CD4-positive, alpha-beta T cell (primary cell): ENCODE results near the gene XYLT2. TPM values are rescaled to one million over a fixed set of nuclear protein-coding genes. Genes with fewer than 3 reads are reported as not detected.
A peak's percentile ranks its signal among the peaks of the same experiment; 100 is the strongest.

Experiments
- ATAC-seq: fragments of 200-7000 bp; cut with Tn5 transposase; one replicate; pipeline ENCODE4 v1.10.0; 2022; ENCODE audit warnings: mild to moderate bottlenecking; ENCODE audit not compliant: poor library complexity
- CTCF ChIA-PET: fragments of 350-600 bp; sonication (Branson Sonifier 250); formaldehyde crosslinking; loops from one replicate; lab custom pipeline; 2021; ENCODE audit warnings: antibody characterized with exemption, inconsistent platforms; lab: Charles Lee
- POLR2A ChIA-PET: fragments of 350-600 bp; sonication (Branson Sonifier 250); formaldehyde crosslinking; loops from one replicate; lab custom pipeline; 2021; ENCODE audit warnings: antibody characterized with exemption, inconsistent platforms; lab: Charles Lee
- DNase-seq, 14 experiments: peaks; one replicate each; pipeline ENCODE4 v3.0.0-alpha.2; 2013 to 2020; ENCODE audit warnings: mixed read lengths in 2 of 14
- H3K27ac ChIP-seq, 2 donors: one replicate each; pipeline versions ENCODE4 v1.5.1 to v1.7.0; 2013; ENCODE audit warnings: low read length in 2 of 2, low read depth in 1 of 2, mild to moderate bottlenecking in 1 of 2
- H3K27me3 ChIP-seq, 2 experiments: 1 replicate in 1 of 2; 2 replicates in 1 of 2; pipeline versions ENCODE4 v1.6.1 to v1.7.0; 2013; ENCODE audit warnings: low read length in 2 of 2, control low read depth in 1 of 2, mild to moderate bottlenecking in 1 of 2, moderate library complexity in 1 of 2; ENCODE audit not compliant: insufficient read depth in 2 of 2, control insufficient read depth in 1 of 2
- H3K36me3 ChIP-seq: one replicate; pipeline ENCODE4 v1.6.1; 2013; ENCODE audit warnings: low read length, control low read depth; ENCODE audit not compliant: insufficient read depth
- H3K4me1 ChIP-seq: one replicate; pipeline ENCODE4 v1.6.1; 2013; ENCODE audit warnings: low read length, control low read depth; ENCODE audit not compliant: insufficient read depth
- H3K4me3 ChIP-seq: one replicate; pipeline ENCODE4 v1.5.1; 2013; ENCODE audit warnings: mild to moderate bottlenecking, low read length, moderate library complexity
- H3K9me3 ChIP-seq, 2 experiments: 1 replicate in 1 of 2; 2 replicates in 1 of 2; pipeline versions ENCODE4 v1.6.1 to v1.7.0; 2013; ENCODE audit warnings: low read length in 2 of 2, mild to moderate bottlenecking in 2 of 2, control low read depth in 1 of 2, moderate library complexity in 1 of 2; ENCODE audit not compliant: control insufficient read depth in 1 of 2, insufficient read depth in 1 of 2
- H3K27ac Mint-ChIP-seq: one replicate; pipeline ENCODE4 v1.8.0; 2020; ENCODE audit warnings: mixed read lengths
- H3K27me3 Mint-ChIP-seq: one replicate; pipeline ENCODE4 v1.8.0; 2021; ENCODE audit warnings: mixed read lengths
- H3K36me3 Mint-ChIP-seq: one replicate; pipeline ENCODE4 v1.8.0; 2021; ENCODE audit warnings: low read depth, mixed read lengths
- H3K4me1 Mint-ChIP-seq: one replicate; pipeline ENCODE4 v1.8.0; 2021; ENCODE audit warnings: low read depth, mixed read lengths
- H3K4me3 Mint-ChIP-seq: one replicate; pipeline ENCODE4 v1.8.0; 2020; ENCODE audit warnings: mild to moderate bottlenecking, mixed read lengths
- H3K9me3 Mint-ChIP-seq: one replicate; pipeline ENCODE4 v1.8.0; 2020; ENCODE audit warnings: mixed read lengths
- CTCF ChIP-seq: fragments of 200-600 bp; IDR thresholded peaks from one replicate; pipeline ENCODE4 v1.8.0; 2022; ENCODE audit warnings: antibody characterized with exemption, mild to moderate bottlenecking
- intact Hi-C, 2 experiments: fragments of 100-400 bp; cut with DNase I in 1 of 2; cut with micrococcal nuclease in 1 of 2; formaldehyde crosslinking; loops; one replicate each; pipeline versions ENCODE4 v1.15.1 to v1.9.0; 2023 to 2025; cut with DNase I, micrococcal nuclease
- total RNA-seq, 174 experiments: library from RNA in 2 of 174; stranded (reverse) in 2 of 174; gene quantifications; one replicate each; pipeline ENCODE4 v1.2.3 and lab custom pipeline; 2021 to 2026

XYLT2 gene
- total RNA-seq, 2 experiments from 2014 or later: 11.0 to 12.2 TPM

GRCh38 chr17:50349243-50349600 lies 3.3 kb downstream of the XYLT2 start:
- Histone ChIP-seq H3K36me3 (peaks cover 6% of the 10 kb centered on the region), H3K27ac (no peak overlapping the region), H3K27me3 (no peaks in the 10 kb centered on the region), H3K4me1 (peaks cover 28% of the 10 kb centered on the region), H3K9me3 (no peaks in the 10 kb centered on the region), H3K4me3 (no peak overlapping the region)
- no peak for TF ChIP-seq CTCF
- intact Hi-C loops: no loop called here
- POLR2A ChIA-PET: interaction anchor here (1.0 kb wide), 1 partner anchor 24 kb away, joined by 3 read pairs; the partner anchor contains the start of genes EME1 and MRPL27
- peaks cover 25% of the 10 kb centered on the region for H3K36me3 Mint-ChIP-seq
- no peak overlapping the region for H3K27ac Mint-ChIP-seq
- CTCF ChIA-PET: interaction anchor here (1.0 to 2.0 kb wide), 2 partner anchors 12 to 48 kb away, joined by 3 to 6 read pairs; partner anchors contain the start of gene LRRC59
- peak overlapping the region; percentile 69 for H3K4me3 Mint-ChIP-seq
- DNase-seq (no peak), ATAC-seq (no peak)
- H3K9me3 Mint-ChIP-seq: no peaks in the 10 kb centered on the region
- H3K4me1 Mint-ChIP-seq: peaks cover 44% of the 10 kb centered on the region
- no peaks in the 10 kb centered on the region for H3K27me3 Mint-ChIP-seq

- ChIA-PET POLR2A (no interaction called here), CTCF (no interaction called here)
- H3K9me3 ChIP-seq: no peaks in the 10 kb centered on the region
- H3K27me3 Mint-ChIP-seq: no peaks in the 10 kb centered on the region
- DNase-seq (no peak), ATAC-seq (no peak)
- H3K9me3 Mint-ChIP-seq: no peaks in the 10 kb centered on the region
- peaks cover 18% of the 10 kb centered on the region for H3K36me3 ChIP-seq
- peak overlapping the region; percentile 31 for H3K4me3 Mint-ChIP-seq
- no peak overlapping the region for H3K27ac ChIP-seq
- intact Hi-C loops: no loop called here
- no peaks in the 10 kb centered on the region for H3K27me3 ChIP-seq
- peaks cover 36% of the 10 kb centered on the region for H3K4me1 Mint-ChIP-seq
- peaks cover 38% of the 10 kb centered on the region for H3K36me3 Mint-ChIP-seq
- H3K27ac Mint-ChIP-seq: peak overlapping the region; percentile 39
- peaks cover 18% of the 10 kb centered on the region for H3K4me1 ChIP-seq
- H3K4me3 ChIP-seq: no peak overlapping the region
- TF ChIP-seq CTCF: no peak
These were observed 4.8 kb downstream of the XYLT2 start for GRCh38 chr17:50350733-50351132.

- Histone ChIP-seq H3K36me3 (peaks cover 33% of the 10 kb centered on the region), H3K27ac (no peak overlapping the region), H3K4me1 (peaks cover 10% of the 10 kb centered on the region), H3K27me3 (no peaks in the 10 kb centered on the region), H3K9me3 (no peaks in the 10 kb centered on the region), H3K4me3 (no peak overlapping the region)
- H3K27me3 Mint-ChIP-seq: no peaks in the 10 kb centered on the region
- no peak for ATAC-seq
- no peak overlapping the region for H3K4me3 Mint-ChIP-seq
- POLR2A ChIA-PET: interaction anchor here (0.9 kb wide), 1 partner anchor 10 kb away, joined by 3 read pairs; no protein-coding TSS in a partner anchor
- H3K27ac Mint-ChIP-seq: no peak overlapping the region
- H3K36me3 Mint-ChIP-seq: peaks cover 49% of the 10 kb centered on the region
- TF ChIP-seq CTCF: no peak
- no peaks in the 10 kb centered on the region for H3K9me3 Mint-ChIP-seq
- peaks cover 28% of the 10 kb centered on the region for H3K4me1 Mint-ChIP-seq
- CTCF ChIA-PET: interaction anchor here (1.3 kb wide), 1 partner anchor 10 kb away, joined by 4 read pairs; no protein-coding TSS in a partner anchor
- intact Hi-C loops: no loop called here
- peak in 1 of 14 experiments; percentile 7 for DNase-seq
These were observed 6.3 kb downstream of the XYLT2 start for GRCh38 chr17:50352072-50352692.
